Lung (tissue), 12 donors: ENCODE data around the gene LAMB4. TPM values are rescaled to one million over a fixed set of nuclear protein-coding genes. Genes with fewer than 3 reads are reported as not detected.

ENCODE experiments used
- ATAC-seq: fragments of 200-7000 bp; cut with Tn5 transposase; one replicate; pipeline ENCODE4 v1.9.1; 2020; ENCODE audit warnings: moderate number of reproducible peaks; ENCODE audit not compliant: insufficient read depth, low FRiP score
- DNase-seq, 3 donors: peaks; one replicate each; pipeline ENCODE4 v3.0.0-alpha.2; 2013 to 2017
- H3K27ac ChIP-seq, 2 donors: one replicate each; pipeline ENCODE4 v1.5.1; 2013; ENCODE audit warnings: mild to moderate bottlenecking in 2 of 2, moderate library complexity in 2 of 2, control low read depth in 1 of 2, inconsistent platforms in 1 of 2, low read depth in 1 of 2, low read length in 1 of 2
- H3K27me3 ChIP-seq, 3 donors: one replicate each; pipeline ENCODE4 v1.5.1; 2013; ENCODE audit warnings: low read length in 2 of 3; ENCODE audit not compliant: control insufficient read depth in 3 of 3, insufficient read depth in 3 of 3
- H3K36me3 ChIP-seq, 4 donors: one replicate each; pipeline ENCODE4 v1.5.1; 2013; ENCODE audit warnings: low read length in 4 of 4, mild to moderate bottlenecking in 1 of 4, moderate library complexity in 1 of 4; ENCODE audit not compliant: control insufficient read depth in 4 of 4, insufficient read depth in 4 of 4
- H3K4me1 ChIP-seq, 5 donors: one replicate each; pipeline ENCODE4 v1.5.1; 2013; ENCODE audit warnings: low read length in 5 of 5, mild to moderate bottlenecking in 2 of 5, moderate library complexity in 1 of 5; ENCODE audit not compliant: control insufficient read depth in 5 of 5, insufficient read depth in 5 of 5
- H3K4me3 ChIP-seq: one replicate; pipeline ENCODE4 v1.5.1; 2013; ENCODE audit warnings: mild to moderate bottlenecking, control low read depth, moderate library complexity
- H3K9ac ChIP-seq, 2 donors: one replicate each; pipeline ENCODE4 v1.5.1; 2013; ENCODE audit warnings: low read length in 2 of 2, control low read depth in 1 of 2; ENCODE audit not compliant: insufficient read depth in 1 of 2
- H3K9me3 ChIP-seq, 4 donors: one replicate each; pipeline ENCODE4 v1.5.1; 2013; ENCODE audit warnings: low read length in 3 of 4, mild to moderate bottlenecking in 1 of 4, moderate library complexity in 1 of 4; ENCODE audit not compliant: control insufficient read depth in 4 of 4, insufficient read depth in 3 of 4
- CTCF ChIP-seq: IDR thresholded peaks from 2 replicates; pipeline ENCODE4 v1.5.1; 2012; ENCODE audit warnings: mild to moderate bottlenecking; ENCODE audit errors: control extremely low read depth, extremely low read depth
- WGBS, 2 donors: extraction: QIAGEN DNeasy Blood & Tissue Kit; methylation state at CpG; one replicate each; pipeline ENCODE4 v1.1.7; 2013; 5-methylcytosine and 5-hydroxymethylcytosine counted together
- polyA plus RNA-seq, 2 donors: library from polyadenylated mRNA; stranded (reverse); fragments of 200-250 nt; gene quantifications; one replicate each; pipeline ENCODE4 v1.2.1, GENCODE V29; 2013
- total RNA-seq, 2 donors: library from RNA; depleted of rRNA in 1 of 2; stranded (reverse); fragments of >200 nt in 1 of 2; gene quantifications; one replicate each; pipeline ENCODE4 v1.2.1, GENCODE V29; 2014 to 2021
- donor health status: control.
- donor health status: control.
- donor health status: Bipolar disorder and iron deficiency.
- donor health status: healthy.
- donor health status: DM: yes; HTN: yes; CAD: no.

LAMB4 gene
- total and polyA plus RNA-seq, 4 donors, result 0.06 to 0.63 (median 0.28) TPM

- Histone ChIP-seq H3K4me1 (peaks cover 0 to 10% (median 1%) of the 10 kb centered on the region in 5 donors), H3K9me3 (no peaks in the 10 kb centered on the region), H3K9ac (no peak overlapping the region), H3K27ac (no peak overlapping the region), H3K4me3 (no peak overlapping the region), H3K36me3 (no peaks in the 10 kb centered on the region), H3K27me3 (no peaks in the 10 kb centered on the region)
- DNase-seq (no peak), ATAC-seq (no peak)
- TF ChIP-seq CTCF, result no peak
These were observed 41.4 kb downstream of the LAMB4 start for GRCh38 chr7:108088729-108089128.

- Histone ChIP-seq H3K27ac (no peak overlapping the region), H3K27me3 (no peaks in the 10 kb centered on the region), H3K4me1 (peaks cover 0 to 2% (median 0%) of the 10 kb centered on the region in 5 donors), H3K9ac (no peak overlapping the region), H3K9me3 (no peaks in the 10 kb centered on the region), H3K4me3 (no peak overlapping the region), H3K36me3 (no peaks in the 10 kb centered on the region)
- TF ChIP-seq CTCF, result no peak
- WGBS, 2 donors, result 94 to 96% methylated on average over 1 of the region's 1 CpG
- no peak for DNase-seq
- ATAC-seq, result no peak
These were observed 42.4 kb downstream of the LAMB4 start for GRCh38 chr7:108087778-108088177.

GRCh38 chr7:108086962-108087361 is 43.2 kb downstream of the LAMB4 start:
- Histone ChIP-seq H3K9me3 (no peaks in the 10 kb centered on the region), H3K4me1 (peaks cover 0 to 2% (median 0%) of the 10 kb centered on the region in 5 donors), H3K9ac (no peak overlapping the region), H3K27me3 (no peaks in the 10 kb centered on the region), H3K27ac (no peak overlapping the region), H3K36me3 (no peaks in the 10 kb centered on the region), H3K4me3 (no peak overlapping the region)
- DNase-seq, result peak in 1 of 3 donors; percentile 24
- ATAC-seq, result no peak
- TF ChIP-seq CTCF, result no peak
- WGBS, 2 donors, result 88 to 96% methylated on average over 2 of the region's 2 CpGs

GRCh38 chr7:108086546-108086945 is 43.6 kb downstream of the LAMB4 start:
- peaks cover 0 to 3% (median 0%) of the 10 kb centered on the region in 5 donors for H3K4me1 ChIP-seq
- H3K27me3 ChIP-seq, result no peaks in the 10 kb centered on the region
- WGBS, 2 donors, result 90 to 92% methylated on average over 2 of the region's 2 CpGs
- no peak overlapping the region for H3K9ac ChIP-seq
- H3K36me3 ChIP-seq, result no peaks in the 10 kb centered on the region
- TF ChIP-seq CTCF, result no peak
- peaks cover 0 to 2% (median under 1%) of the 10 kb centered on the region in 4 donors for H3K9me3 ChIP-seq
- DNase-seq, result no peak
- no peak overlapping the region for H3K4me3 ChIP-seq
- no peak overlapping the region for H3K27ac ChIP-seq
- no peak for ATAC-seq
